CD14-positive monocyte (primary cell): ENCODE measurements around the gene VASH2. TPM values are rescaled to one million over a fixed set of nuclear protein-coding genes. Genes with fewer than 3 reads are reported as not detected.

Experiments used
- DNase-seq, 3 donors: peaks; one replicate each; pipeline ENCODE4 v3.0.0-alpha.2; 2011 to 2022
- H2AFZ ChIP-seq: 2 replicates; pipeline ENCODE4 v1.6.0; 2012; ENCODE audit warnings: mild to moderate bottlenecking, low read depth, low read length, inconsistent platforms; ENCODE audit not compliant: insufficient read depth, poor library complexity, severe bottlenecking
- H3K27ac ChIP-seq, 2 donors: 1 replicate in 1 of 2; 2 replicates in 1 of 2; pipeline ENCODE4 v1.5.1; 2012 to 2013; ENCODE audit warnings: low read length in 2 of 2, control low read depth in 1 of 2, inconsistent platforms in 1 of 2, low read depth in 1 of 2, mild to moderate bottlenecking in 1 of 2
- H3K27me3 ChIP-seq, 2 donors: one replicate each; pipeline versions ENCODE4 v1.6.0 to v1.6.1; 2011 to 2013; ENCODE audit warnings: low read length in 2 of 2; ENCODE audit not compliant: control insufficient read depth in 2 of 2, insufficient read depth in 2 of 2
- H3K36me3 ChIP-seq, 2 donors: replicated peaks in 1 of 2; 1 replicate in 1 of 2; 2 replicates in 1 of 2; pipeline versions ENCODE4 v1.5.1 to v1.6.1; 2012 to 2013; ENCODE audit warnings: low read length in 2 of 2, control low read depth in 1 of 2, inconsistent platforms in 1 of 2, mild to moderate bottlenecking in 1 of 2; ENCODE audit not compliant: insufficient read depth in 2 of 2, control insufficient read depth in 1 of 2
- H3K4me1 ChIP-seq, 2 donors: 1 replicate in 1 of 2; 2 replicates in 1 of 2; pipeline versions ENCODE4 v1.5.1 to v1.6.1; 2012 to 2013; ENCODE audit warnings: low read length in 2 of 2, control low read depth in 1 of 2, inconsistent platforms in 1 of 2, mild to moderate bottlenecking in 1 of 2, moderate library complexity in 1 of 2; ENCODE audit not compliant: insufficient read depth in 2 of 2, control insufficient read depth in 1 of 2
- H3K4me2 ChIP-seq: replicated peaks from 2 replicates; pipeline ENCODE3; 2012; ENCODE audit warnings: low read length, moderate library complexity, mild to moderate bottlenecking; ENCODE audit not compliant: poor library complexity, severe bottlenecking; ENCODE audit errors: extremely low read depth
- H3K4me3 ChIP-seq, 3 experiments: fragments of 200-600 bp in 1 of 3; sonication (generic) in 1 of 3; replicated peaks in 1 of 3; 1 replicate in 2 of 3; 2 replicates in 1 of 3; pipeline ENCODE4 v1.5.1; 2011 to 2013; ENCODE audit warnings: low read length in 3 of 3, mild to moderate bottlenecking in 3 of 3, control low read depth in 2 of 3, low read depth in 2 of 3, inconsistent platforms in 1 of 3, moderate library complexity in 1 of 3
- H3K79me2 ChIP-seq: 2 replicates; pipeline ENCODE4 v1.6.0; 2012; ENCODE audit warnings: mild to moderate bottlenecking, control low read depth, inconsistent platforms, low read length, moderate library complexity; ENCODE audit not compliant: insufficient read depth
- H3K9ac ChIP-seq: 2 replicates; pipeline ENCODE4 v1.6.0; 2017; ENCODE audit warnings: low read length, mild to moderate bottlenecking; ENCODE audit not compliant: insufficient read depth, poor library complexity, severe bottlenecking
- H3K9me3 ChIP-seq, 2 donors: replicated peaks in 1 of 2; 1 replicate in 1 of 2; 2 replicates in 1 of 2; pipeline versions ENCODE4 v1.5.1 to v1.6.1; 2012 to 2013; ENCODE audit warnings: low read length in 2 of 2, control low read depth in 1 of 2; ENCODE audit not compliant: control insufficient read depth in 1 of 2, insufficient read depth in 1 of 2
- H4K20me1 ChIP-seq: 2 replicates; pipeline ENCODE4 v1.6.0; 2012; ENCODE audit warnings: mild to moderate bottlenecking, low read length, control low read depth, moderate library complexity; ENCODE audit not compliant: insufficient read depth
- H3K27ac Mint-ChIP-seq, 7 donors: one replicate each; pipeline ENCODE4 v1.8.0; 2020; ENCODE audit warnings: mild to moderate bottlenecking in 7 of 7, mixed read lengths in 7 of 7, moderate library complexity in 6 of 7, inconsistent platforms in 2 of 7
- H3K27me3 Mint-ChIP-seq, 3 donors: one replicate each; pipeline ENCODE4 v1.8.0; 2021 to 2022; ENCODE audit warnings: low read depth in 3 of 3, mild to moderate bottlenecking in 3 of 3, mixed read lengths in 3 of 3, moderate library complexity in 3 of 3, inconsistent platforms in 1 of 3
- H3K36me3 Mint-ChIP-seq, 2 donors: one replicate each; pipeline ENCODE4 v1.8.0; 2020; ENCODE audit warnings: mixed read lengths in 2 of 2, inconsistent platforms in 1 of 2, mild to moderate bottlenecking in 1 of 2
- H3K4me1 Mint-ChIP-seq: one replicate; pipeline ENCODE4 v1.8.0; 2020; ENCODE audit warnings: mild to moderate bottlenecking, mixed read lengths
- H3K4me3 Mint-ChIP-seq, 2 donors: one replicate each; pipeline ENCODE4 v1.8.0; 2020; ENCODE audit warnings: mild to moderate bottlenecking in 2 of 2, mixed read lengths in 2 of 2, moderate library complexity in 1 of 2
- H3K9me3 Mint-ChIP-seq, 7 donors: one replicate each; pipeline ENCODE4 v1.8.0; 2020 to 2022; ENCODE audit warnings: mixed read lengths in 7 of 7, mild to moderate bottlenecking in 6 of 7, moderate library complexity in 6 of 7, inconsistent platforms in 2 of 7
- WGBS: methylation state at CpG from one replicate; pipeline ENCODE4 v1.1.5; 2013; ENCODE audit warnings: missing lambda C conversion rate; ENCODE audit not compliant: insufficient coverage; 5-methylcytosine and 5-hydroxymethylcytosine counted together
- intact Hi-C, 2 donors: fragments of 100-400 bp; cut with micrococcal nuclease; formaldehyde crosslinking; loops; one replicate each; pipeline versions ENCODE4 v1.15.0 to v1.15.1; 2023
- polyA plus RNA-seq, 3 donors: library from polyadenylated mRNA; depleted of rRNA in 1 of 3; unstranded in 2 of 3; stranded (reverse) in 1 of 3; fragments of 300-500 nt in 2 of 3; fragments of >200 nt in 1 of 3; fragmentation: Illumina TruSeq in 2 of 3; gene quantifications; 1 replicate in 2 of 3; 2 replicates in 1 of 3; pipeline ENCODE4 v1.2.3, GENCODE V29; 2012 to 2021
- TF ChIP-seq, protein P1 (sequence below): fragments of 200-600 bp; IDR thresholded peaks from one replicate; pipeline ENCODE4 v1.8.0; 2022; ENCODE audit warnings: antibody characterized with exemption, mild to moderate bottlenecking

Gene VASH2
- polyA plus RNA-seq, 3 donors = 0.07 TPM; not detected in 2

DNA sequence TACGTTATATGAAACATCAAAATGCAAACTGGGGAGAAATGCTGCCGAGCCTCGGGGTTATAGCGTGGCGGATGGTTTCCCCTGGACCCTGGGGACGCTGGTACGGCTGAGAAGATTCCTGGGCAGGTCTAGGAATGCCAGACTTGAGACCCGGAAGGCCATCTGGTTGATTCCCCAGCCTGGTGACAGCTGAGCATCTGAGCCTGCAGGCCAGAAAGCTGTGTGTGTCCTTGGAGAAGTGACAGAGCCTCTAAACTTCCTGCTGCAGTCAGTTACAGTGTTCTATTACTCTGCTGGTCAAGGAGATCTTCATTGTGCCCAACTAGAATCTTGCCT lies 2.3 kb downstream of the VASH2 start:
- no peaks in the 10 kb centered on the region for H3K79me2 ChIP-seq
- WGBS = 97% methylated on average over 8 of the region's 8 CpGs
- no peak overlapping the region for H3K27ac ChIP-seq
- no peaks in the 10 kb centered on the region for H4K20me1 ChIP-seq
- H3K9me3 ChIP-seq = peaks cover 0 to 18% of the 10 kb centered on the region in 2 donors
- intact Hi-C loops = no loop called here
- H2AFZ ChIP-seq = no peak overlapping the region
- H3K27me3 ChIP-seq = peaks cover 33 to 43% of the 10 kb centered on the region in 2 donors
- H3K4me1 Mint-ChIP-seq = peaks cover 21% of the 10 kb centered on the region
- no peaks in the 10 kb centered on the region for H3K36me3 ChIP-seq
- H3K27me3 Mint-ChIP-seq = peaks cover 47 to 61% (median 54%) of the 10 kb centered on the region in 3 donors
- H3K4me1 ChIP-seq = peaks cover 17 to 25% of the 10 kb centered on the region in 2 donors
- no peak overlapping the region for H3K4me2 ChIP-seq
- TF ChIP-seq, protein P1, sequence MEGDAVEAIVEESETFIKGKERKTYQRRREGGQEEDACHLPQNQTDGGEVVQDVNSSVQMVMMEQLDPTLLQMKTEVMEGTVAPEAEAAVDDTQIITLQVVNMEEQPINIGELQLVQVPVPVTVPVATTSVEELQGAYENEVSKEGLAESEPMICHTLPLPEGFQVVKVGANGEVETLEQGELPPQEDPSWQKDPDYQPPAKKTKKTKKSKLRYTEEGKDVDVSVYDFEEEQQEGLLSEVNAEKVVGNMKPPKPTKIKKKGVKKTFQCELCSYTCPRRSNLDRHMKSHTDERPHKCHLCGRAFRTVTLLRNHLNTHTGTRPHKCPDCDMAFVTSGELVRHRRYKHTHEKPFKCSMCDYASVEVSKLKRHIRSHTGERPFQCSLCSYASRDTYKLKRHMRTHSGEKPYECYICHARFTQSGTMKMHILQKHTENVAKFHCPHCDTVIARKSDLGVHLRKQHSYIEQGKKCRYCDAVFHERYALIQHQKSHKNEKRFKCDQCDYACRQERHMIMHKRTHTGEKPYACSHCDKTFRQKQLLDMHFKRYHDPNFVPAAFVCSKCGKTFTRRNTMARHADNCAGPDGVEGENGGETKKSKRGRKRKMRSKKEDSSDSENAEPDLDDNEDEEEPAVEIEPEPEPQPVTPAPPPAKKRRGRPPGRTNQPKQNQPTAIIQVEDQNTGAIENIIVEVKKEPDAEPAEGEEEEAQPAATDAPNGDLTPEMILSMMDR = no peak
- H3K36me3 Mint-ChIP-seq = peaks cover 3 to 5% of the 10 kb centered on the region in 2 donors
- H3K27ac Mint-ChIP-seq = no peak overlapping the region
- DNase-seq = no peak
- peaks cover 0 to 24% (median 18%) of the 10 kb centered on the region in 7 donors for H3K9me3 Mint-ChIP-seq
- H3K4me3 Mint-ChIP-seq = peak overlapping the region in 1 of 2 donors; percentile 80
- no peak overlapping the region for H3K4me3 ChIP-seq
- no peak overlapping the region for H3K9ac ChIP-seq

DNA sequence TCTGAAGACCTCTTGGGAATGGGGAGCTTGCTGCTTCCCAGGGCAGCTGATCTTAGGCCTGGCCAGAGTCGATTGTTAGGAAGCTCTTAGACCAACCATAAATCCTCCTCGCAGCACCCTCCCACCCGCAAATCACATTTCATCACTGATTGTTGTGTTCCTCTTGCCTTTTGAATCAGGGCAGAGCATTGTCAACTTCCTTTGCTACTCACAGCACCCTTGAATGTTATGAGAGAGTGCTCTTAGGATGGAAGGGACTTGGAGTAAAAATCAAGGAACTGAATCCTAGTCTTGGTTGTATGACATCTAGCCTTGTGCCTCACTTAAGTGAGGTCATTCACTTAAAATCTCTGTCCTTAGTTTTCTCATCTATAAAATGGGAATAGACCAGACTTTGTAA lies 3.0 kb downstream of the VASH2 start:
- TF ChIP-seq, protein P1 = no peak
- H3K27me3 Mint-ChIP-seq = peaks cover 48 to 57% (median 52%) of the 10 kb centered on the region in 3 donors
- no peak overlapping the region for H3K27ac Mint-ChIP-seq
- peaks cover 21% of the 10 kb centered on the region for H3K4me1 Mint-ChIP-seq
- H3K4me3 Mint-ChIP-seq = no peak overlapping the region
- peaks cover 3 to 5% of the 10 kb centered on the region in 2 donors for H3K36me3 Mint-ChIP-seq
- Histone ChIP-seq H3K4me1 (peaks cover 17 to 25% of the 10 kb centered on the region in 2 donors), H3K27me3 (peaks cover 33 to 43% of the 10 kb centered on the region in 2 donors), H3K9me3 (peaks cover 0 to 15% of the 10 kb centered on the region in 2 donors), H3K9ac (no peak overlapping the region), H3K4me3 (no peak overlapping the region), H3K27ac (no peak overlapping the region), H4K20me1 (no peaks in the 10 kb centered on the region), H3K36me3 (no peaks in the 10 kb centered on the region), H3K79me2 (no peaks in the 10 kb centered on the region), H2AFZ (no peak overlapping the region), H3K4me2 (no peak overlapping the region)
- intact Hi-C loops = no loop called here
- 60% methylated on average over 1 of the region's 3 CpGs for WGBS
- no peak for DNase-seq
- peaks cover 0 to 17% (median 12%) of the 10 kb centered on the region in 7 donors for H3K9me3 Mint-ChIP-seq
